HepG2 (cell line): ENCODE results near the gene CFAP300. TPM values are rescaled to one million over a fixed set of nuclear protein-coding genes. Genes with fewer than 3 reads are reported as not detected.

ENCODE experiments used
- ATAC-seq: fragments of 200-7000 bp; cut with Tn5 transposase; 3 replicates; pipeline ENCODE4 v1.9.1; 2020; ENCODE audit warnings: mild to moderate bottlenecking, moderate library complexity
- BruUV-seq: library from RNA; stranded (reverse); fragments of 400-500 nt; replicated peaks from 2 replicates; lab custom pipeline; 2021; lab: Mats Ljungman, UMichigan
- CTCF ChIA-PET: fragments of 300-600 bp; formaldehyde crosslinking; extraction: SDS; loops from one replicate; lab custom pipeline; 2021; ENCODE audit warnings: low total read pairs, inconsistent platforms, low intra/inter-chr PET ratio; lab: Yijun Ruan, JAX
- POLR2A ChIA-PET: fragments of 350-600 bp; sonication (Branson Sonifier 250); formaldehyde crosslinking; loops from one replicate; lab custom pipeline; 2020; ENCODE audit warnings: antibody characterized with exemption, inconsistent platforms; lab: Yijun Ruan, JAX
- DNase-seq: peaks from one replicate; pipeline ENCODE4 v3.0.0-alpha.2; 2015; ENCODE audit warnings: low spot score
- FAIRE-seq: peaks from 3 replicates; lab custom pipeline; 2011; peaks lifted over from hg19 to GRCh38; lab: Jason Lieb, UNC
- H2AFZ ChIP-seq: one replicate; pipeline ENCODE4 v1.6.1; 2011; ENCODE audit warnings: low read length, inconsistent platforms
- H3K27ac ChIP-seq: fragments of 300-600 bp; 3 replicates; pipeline ENCODE4 v1.8.0; 2011; ENCODE audit warnings: mixed run types, mild to moderate bottlenecking, mixed read lengths, low read length, inconsistent platforms; ENCODE audit not compliant: insufficient read depth; ENCODE audit errors: extremely low read length
- H3K27me3 ChIP-seq, 2 experiments: fragments of 200-600 bp in 1 of 2; 2 replicates in 1 of 2; 3 replicates in 1 of 2; pipeline versions ENCODE4 v1.6.0 to v1.8.0; 2011; ENCODE audit warnings: low read length in 2 of 2, mild to moderate bottlenecking in 2 of 2, moderate library complexity in 2 of 2, inconsistent platforms in 1 of 2; ENCODE audit not compliant: insufficient read depth in 2 of 2, control insufficient read depth in 1 of 2
- H3K36me3 ChIP-seq, 2 experiments: fragments of 200-600 bp in 1 of 2; replicated peaks in 1 of 2; 2 replicates in 1 of 2; 3 replicates in 1 of 2; pipeline versions ENCODE4 v1.5.1 to v1.8.0; 2011; ENCODE audit warnings: low read length in 2 of 2, inconsistent platforms in 1 of 2; ENCODE audit not compliant: insufficient read depth in 2 of 2, control insufficient read depth in 1 of 2
- H3K4me1 ChIP-seq: 2 replicates; pipeline ENCODE4 v1.5.1; 2012; ENCODE audit warnings: low read length, inconsistent platforms; ENCODE audit not compliant: insufficient read depth
- H3K4me2 ChIP-seq: 2 replicates; pipeline ENCODE4 v1.6.0; 2011; ENCODE audit warnings: low read depth, low read length, inconsistent platforms
- H3K4me3 ChIP-seq, 3 experiments: fragments of 200-600 bp in 1 of 3; sonication (generic), shearing (Covaris generic) in 1 of 3; replicated peaks in 1 of 3; 2 replicates each; pipeline ENCODE4 v1.5.1; 2011 to 2016; ENCODE audit warnings: low read length in 3 of 3, inconsistent platforms in 2 of 3, low read depth in 2 of 3, mild to moderate bottlenecking in 2 of 3, control low read depth in 1 of 3, mixed read lengths in 1 of 3; ENCODE audit not compliant: insufficient read depth in 1 of 3
- H3K79me2 ChIP-seq: one replicate; pipeline ENCODE4 v1.6.1; 2011; ENCODE audit warnings: low read length, inconsistent platforms; ENCODE audit not compliant: insufficient read depth
- H3K9ac ChIP-seq: 2 replicates; pipeline ENCODE4 v1.6.0; 2011; ENCODE audit warnings: mild to moderate bottlenecking, low read depth, low read length, inconsistent platforms; ENCODE audit not compliant: insufficient read depth
- H3K9me3 ChIP-seq: 2 replicates; pipeline ENCODE4 v1.5.1; 2012; ENCODE audit warnings: mild to moderate bottlenecking, low read length
- H4K20me1 ChIP-seq: 2 replicates; pipeline ENCODE4 v1.6.0; 2011; ENCODE audit warnings: inconsistent platforms, mild to moderate bottlenecking, low read length, moderate library complexity; ENCODE audit not compliant: insufficient read depth
- AHDC1 ChIP-seq: sonication (generic); formaldehyde crosslinking; IDR thresholded peaks from 2 replicates; pipeline ENCODE4 v1.5.1; 2020; ENCODE audit warnings: mild to moderate bottlenecking, missing genetic modification reagents, borderline replicate concordance
- HMGA1 ChIP-seq: sonication (generic); formaldehyde crosslinking; conservative IDR thresholded peaks from 2 replicates; pipeline ENCODE4 v1.4.0; 2020; ENCODE audit warnings: missing genetic modification reagents
- MXD4 ChIP-seq: IDR thresholded peaks from 2 replicates; pipeline ENCODE4 v1.6.1; 2016; ENCODE audit warnings: mild to moderate bottlenecking, missing biosample characterization, missing genetic modification reagents
- PCBP1 ChIP-seq: fragments of 200-400 bp; formaldehyde crosslinking; IDR thresholded peaks from 2 replicates; pipeline ENCODE4 v1.6.1; 2017; ENCODE audit warnings: mild to moderate bottlenecking, low read depth, low read length, borderline replicate concordance
- PHF8 ChIP-seq: sonication (generic); formaldehyde crosslinking; IDR thresholded peaks from 2 replicates; pipeline ENCODE4 v1.5.0; 2020; ENCODE audit warnings: missing genetic modification reagents
- POGZ ChIP-seq: sonication (generic); formaldehyde crosslinking; IDR thresholded peaks from 2 replicates; pipeline ENCODE4 v1.4.0; 2020; ENCODE audit warnings: mild to moderate bottlenecking, missing genetic modification reagents
- RBM22 ChIP-seq: fragments of 200-400 bp; formaldehyde crosslinking; optimal IDR thresholded peaks from 2 replicates; pipeline ENCODE3; 2017; ENCODE audit warnings: mild to moderate bottlenecking, low read length, moderate library complexity
- RNF2 ChIP-seq: fragments of 450-650 bp; conservative IDR thresholded peaks from 2 replicates; pipeline ENCODE4 v1.6.1; 2016; ENCODE audit warnings: low read depth
- ZBTB2 ChIP-seq: sonication (generic); formaldehyde crosslinking; IDR thresholded peaks from 2 replicates; pipeline ENCODE4 v1.8.0; 2022; ENCODE audit warnings: low read depth, missing genetic modification reagents
- ZBTB38 ChIP-seq: sonication (generic); formaldehyde crosslinking; IDR thresholded peaks from 2 replicates; pipeline ENCODE4 v1.5.1; 2020; ENCODE audit warnings: mild to moderate bottlenecking, missing genetic modification reagents
- ZBTB7A ChIP-seq: sonication (generic); formaldehyde crosslinking; IDR thresholded peaks from 2 replicates; pipeline ENCODE4 v1.8.0; 2022; ENCODE audit warnings: mild to moderate bottlenecking, missing genetic modification reagents
- ZNF460 ChIP-seq: sonication (generic); formaldehyde crosslinking; IDR thresholded peaks from 2 replicates; pipeline ENCODE4 v1.5.1; 2020; ENCODE audit warnings: missing genetic modification reagents, mild to moderate bottlenecking, borderline replicate concordance
- ZNF747 ChIP-seq: sonication (generic); formaldehyde crosslinking; IDR thresholded peaks from 2 replicates; pipeline ENCODE4 v1.8.1; 2023; ENCODE audit warnings: missing genetic modification reagents, mild to moderate bottlenecking, borderline replicate concordance
- WGBS: methylation state at CpG from one replicate; pipeline ENCODE4 v1.1.6; 2017; ENCODE audit warnings: low lambda C conversion rate; 5-methylcytosine and 5-hydroxymethylcytosine counted together
- in situ Hi-C: cut with HindIII; loops from 2 replicates; pipeline ENCODE4 v1.10.0; 2017; ENCODE audit warnings: low pct_unique_long_range_greater_than_20kb; ENCODE audit not compliant: extremely low pct_ligation_motif_present
- intact Hi-C: fragments of 100-400 bp; cut with micrococcal nuclease; formaldehyde crosslinking; loops from one replicate; pipeline ENCODE4 v1.10.0; 2022; ENCODE audit not compliant: unreplicated experiment
- polyA plus RNA-seq, 8 experiments: library from polyadenylated mRNA; depleted of rRNA in 3 of 8; stranded (reverse) in 7 of 8; unstranded in 1 of 8; fragments of >200 nt; fragmentation: Illumina TruSeq in 4 of 8; extraction: Trizol in 4 of 8; gene quantifications; 2 replicates each; pipeline versions ENCODE4 v1.2.1 to v1.2.3, GENCODE V29; 2011 to 2016; ENCODE audit warnings: low read depth in 4 of 8, missing spikeins in 1 of 8, mixed read lengths in 1 of 8; ENCODE audit not compliant: insufficient read depth in 1 of 8
- total RNA-seq, 5 experiments: library from RNA; depleted of rRNA; stranded (reverse); fragments of >200 nt; fragmentation: Illumina TruSeq; extraction: Trizol; gene quantifications; 2 replicates each; pipeline ENCODE4 v1.2.3, GENCODE V29; 2016; ENCODE audit warnings: low read depth in 1 of 5
- TF ChIP-seq, protein P1 (sequence below): sonication (generic); formaldehyde crosslinking; IDR thresholded peaks from 2 replicates; pipeline ENCODE4 v1.5.1; 2020; ENCODE audit warnings: missing genetic modification reagents, mild to moderate bottlenecking, borderline replicate concordance

CFAP300 gene
- total and polyA plus RNA-seq, 2 of the 13 experiments (the other 11 are each of a cell fraction or from before 2014, with no cell fraction given) = not detected

DNA sequence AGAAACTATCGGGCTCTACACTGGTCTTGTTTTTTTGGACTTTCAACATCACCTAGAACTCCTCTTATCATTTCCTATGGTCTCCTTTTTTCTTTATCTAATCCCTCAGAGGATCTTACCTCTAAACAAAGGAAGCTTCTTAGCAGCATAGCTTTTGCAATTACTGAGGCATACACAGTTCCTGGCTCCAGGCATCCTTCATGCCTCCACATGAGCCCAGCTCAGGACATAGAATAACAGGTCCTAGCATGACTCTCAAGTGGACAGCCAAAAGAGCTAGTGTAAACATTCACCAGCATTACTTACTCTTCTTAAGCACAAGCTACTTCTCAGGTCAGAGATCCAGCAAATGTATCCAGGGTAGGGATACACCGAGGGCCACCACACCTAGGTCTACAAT lies 17.1 kb downstream of the CFAP300 start:
- intact Hi-C loops (loop anchor here (5.0 kb wide), 1 partner anchor 93 kb away; no protein-coding TSS in a partner anchor), in situ Hi-C loops (no loop called here)
- H3K4me1 ChIP-seq = 0 out of 2 replicates have a peak, but pooled peaks cover 10% of the 10 kb centered on the region
- H3K4me2 ChIP-seq = no peak overlapping the region
- 70% methylated on average over 2 of the region's 2 CpGs for WGBS
- DNase-seq = no peak
- H3K4me3 ChIP-seq = no peak overlapping the region
- no peaks in the 10 kb centered on the region for H3K36me3 ChIP-seq
- no peak overlapping the region for H3K27ac ChIP-seq
- H3K27me3 ChIP-seq = no peaks in the 10 kb centered on the region
- ATAC-seq = no peak
- no peaks in the 10 kb centered on the region for H3K9me3 ChIP-seq
- H3K79me2 ChIP-seq = no peaks in the 10 kb centered on the region
- no peak for FAIRE-seq
- no TSS peak for BruUV-seq
- H4K20me1 ChIP-seq = no peaks in the 10 kb centered on the region
- no peak overlapping the region for H2AFZ ChIP-seq
- CTCF ChIA-PET = no interaction called here
- POLR2A ChIA-PET = no interaction called here
- H3K9ac ChIP-seq = no peak overlapping the region
- no peak for TF ChIP-seq RNF2
- no peak for TF ChIP-seq PHF8 (CRISPR knock-in tag)
- TF ChIP-seq HMGA1 (CRISPR knock-in tag) = no peak
- no peak for TF ChIP-seq MXD4
- TF ChIP-seq ZNF460 = no peak
- no peak for TF ChIP-seq ZBTB7A (CRISPR knock-in tag)
- TF ChIP-seq ZNF747 (CRISPR knock-in tag) = no peak
- no peak for TF ChIP-seq ZBTB2 (CRISPR knock-in tag)
- TF ChIP-seq AHDC1 (CRISPR knock-in tag) = no peak
- TF ChIP-seq POGZ = no peak
- TF ChIP-seq, protein P1, sequence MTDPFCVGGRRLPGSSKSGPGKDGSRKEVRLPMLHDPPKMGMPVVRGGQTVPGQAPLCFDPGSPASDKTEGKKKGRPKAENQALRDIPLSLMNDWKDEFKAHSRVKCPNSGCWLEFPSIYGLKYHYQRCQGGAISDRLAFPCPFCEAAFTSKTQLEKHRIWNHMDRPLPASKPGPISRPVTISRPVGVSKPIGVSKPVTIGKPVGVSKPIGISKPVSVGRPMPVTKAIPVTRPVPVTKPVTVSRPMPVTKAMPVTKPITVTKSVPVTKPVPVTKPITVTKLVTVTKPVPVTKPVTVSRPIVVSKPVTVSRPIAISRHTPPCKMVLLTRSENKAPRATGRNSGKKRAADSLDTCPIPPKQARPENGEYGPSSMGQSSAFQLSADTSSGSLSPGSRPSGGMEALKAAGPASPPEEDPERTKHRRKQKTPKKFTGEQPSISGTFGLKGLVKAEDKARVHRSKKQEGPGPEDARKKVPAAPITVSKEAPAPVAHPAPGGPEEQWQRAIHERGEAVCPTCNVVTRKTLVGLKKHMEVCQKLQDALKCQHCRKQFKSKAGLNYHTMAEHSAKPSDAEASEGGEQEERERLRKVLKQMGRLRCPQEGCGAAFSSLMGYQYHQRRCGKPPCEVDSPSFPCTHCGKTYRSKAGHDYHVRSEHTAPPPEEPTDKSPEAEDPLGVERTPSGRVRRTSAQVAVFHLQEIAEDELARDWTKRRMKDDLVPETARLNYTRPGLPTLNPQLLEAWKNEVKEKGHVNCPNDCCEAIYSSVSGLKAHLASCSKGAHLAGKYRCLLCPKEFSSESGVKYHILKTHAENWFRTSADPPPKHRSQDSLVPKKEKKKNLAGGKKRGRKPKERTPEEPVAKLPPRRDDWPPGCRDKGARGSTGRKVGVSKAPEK = no peak
- TF ChIP-seq RBM22 = no peak
- no peak for TF ChIP-seq ZBTB38 (CRISPR knock-in tag)
- no peak for TF ChIP-seq PCBP1
